Heart left ventricle (tissue), 16 donors: ENCODE results near the gene NAXE. TPM values are rescaled to one million over a fixed set of nuclear protein-coding genes. Genes with fewer than 3 reads are reported as not detected.

Source experiments
- ATAC-seq, 4 donors: fragments of 200-7000 bp; cut with Tn5 transposase; one replicate each; pipeline ENCODE4 v1.9.1; 2020 to 2022; ENCODE audit warnings: moderate library complexity in 4 of 4, mild to moderate bottlenecking in 3 of 4, moderate number of reproducible peaks in 1 of 4
- DNase-seq, 5 donors: peaks; one replicate each; pipeline ENCODE4 v3.0.0-alpha.2; 2020
- H3K27ac ChIP-seq, 12 donors: fragments of 200-600 bp; sonication (generic) in 4 of 12; one replicate each; pipeline versions ENCODE4 v1.5.0 to v1.8.0; 2016 to 2022; ENCODE audit warnings: mild to moderate bottlenecking in 2 of 12
- H3K27me3 ChIP-seq, 9 donors: fragments of 200-600 bp; sonication (generic) in 2 of 9; one replicate each; pipeline versions ENCODE4 v1.5.1 to v1.8.0; 2016 to 2022; ENCODE audit warnings: mild to moderate bottlenecking in 3 of 9
- H3K36me3 ChIP-seq, 9 donors: fragments of 200-600 bp; sonication (generic) in 2 of 9; one replicate each; pipeline versions ENCODE4 v1.5.0 to v1.8.0; 2018 to 2022; ENCODE audit warnings: mild to moderate bottlenecking in 2 of 9
- H3K4me1 ChIP-seq, 12 donors: fragments of 200-600 bp; sonication (generic) in 4 of 12; one replicate each; pipeline versions ENCODE4 v1.5.0 to v1.8.0; 2016 to 2022; ENCODE audit warnings: mild to moderate bottlenecking in 3 of 12
- H3K4me3 ChIP-seq, 12 donors: fragments of 200-600 bp; sonication (generic) in 4 of 12; one replicate each; pipeline versions ENCODE4 v1.5.0 to v1.8.0; 2017 to 2022; ENCODE audit warnings: mild to moderate bottlenecking in 9 of 12, moderate library complexity in 4 of 12
- H3K9me3 ChIP-seq, 12 donors: fragments of 200-600 bp; sonication (generic) in 4 of 12; one replicate each; pipeline versions ENCODE4 v1.5.0 to v1.8.0; 2016 to 2022; ENCODE audit warnings: mild to moderate bottlenecking in 1 of 12
- CTCF ChIP-seq, 12 donors: fragments of 200-600 bp; sonication (generic) in 4 of 12; IDR thresholded peaks; one replicate each; pipeline versions ENCODE4 v1.5.0 to v1.8.0; 2018 to 2022; ENCODE audit warnings: antibody characterized with exemption in 12 of 12, mild to moderate bottlenecking in 5 of 12
- POLR2A ChIP-seq, 2 donors: fragments of 450-650 bp; IDR thresholded peaks; one replicate each; pipeline ENCODE4 v1.6.1; 2017; ENCODE audit warnings: antibody characterized with exemption in 2 of 2, mild to moderate bottlenecking in 2 of 2, moderate library complexity in 2 of 2
- WGBS, 4 donors: extraction: QIAGEN DNeasy Blood & Tissue Kit in 2 of 4; methylation state at CpG; one replicate each; pipeline versions ENCODE4 v1.1.5 to v1.1.7; 2013 to 2018; 5-methylcytosine and 5-hydroxymethylcytosine counted together
- intact Hi-C, 10 donors: fragments of 100-400 bp; cut with DNase I; formaldehyde crosslinking; loops; one replicate each; pipeline versions ENCODE4 v1.11.1 to v1.14.2; 2022
- polyA plus RNA-seq, 2 donors: library from polyadenylated mRNA; stranded (reverse); fragments of 200-250 nt; gene quantifications; one replicate each; pipeline ENCODE4 v1.2.3, GENCODE V29; 2013
- total RNA-seq, 9 donors: library from RNA; depleted of rRNA in 2 of 9; stranded (reverse); fragments of >200 nt in 2 of 9; fragmentation: NEBNext Ultra II Directional in 3 of 9; extraction: Animal tissue kit (Norgen Biotek cat#: 25700) in 3 of 9; gene quantifications; one replicate each; pipeline versions ENCODE4 v1.1.0 to v1.2.4, GENCODE V29; 2016 to 2023
- donor health status: ischemic (EF 13 %, LVEDD 7.1; RV severe dilation, severe dysfunction).
- donor health status: healthy with polysubstance abuse.
- donor health status: DM: no; HTN: yes; CAD: no.
- donor health status: DM: no; HTN: no; CAD: no.
- donor health status: ischemic (EF 25% LVEDD 6.9; RV normal size, moderate dysfunction).
- donor health status: ischemic (EF 25% LVEDD 5.7; RV mildly dilated, moderate dysfunction).
- donor health status: healthy.
- donor health status: DM: yes; HTN: yes; CAD: no.
- donor health status: ischemic (EF 35%, LVEDD 5.7; RV mildly dilated, moderate dysfunction).
- donor health status: nonischemic (EF 11% LVEDD 7.7; RV severe dilation, severe dysfunction).
- donor health status: DM: yes; HTN: yes; CAD: no.
- donor health status: PGD.
- donor health status: ischemic (EF 29% LVEDD 5.4; RV normal size, mild dysfunction).
- donor health status: nonischemic (EF 23%, LVEDD 6.1; RV moderate dilation, normal function).

Gene NAXE
- total and polyA plus RNA-seq, 11 donors, result 75.8 to 141 (median 101) TPM

- Histone ChIP-seq H3K4me1 (peaks cover 0 to 29% (median 10%) of the 10 kb centered on the region in 12 donors), H3K27ac (peak overlapping the region; percentile 37 to 77 (median 58)), H3K27me3 (peaks cover 0 to 4% (median 0%) of the 10 kb centered on the region in 9 donors), H3K4me3 (peak overlapping the region in 2 of 12 donors; percentile 15 to 18), H3K36me3 (no peaks in the 10 kb centered on the region), H3K9me3 (no peaks in the 10 kb centered on the region)
- 19 to 37% (median 33%) methylated on average over 4 of the region's 4 CpGs for WGBS, 4 donors
- no peak for DNase-seq
- TF ChIP-seq POLR2A (IDR thresholded peaks at IDR 0.05), result no peak
- no peak for TF ChIP-seq CTCF (IDR thresholded peaks at IDR 0.05)
- ATAC-seq, result peak in 3 of 4 donors; percentile 10 to 40 (median 26)
- intact Hi-C loops, result loop anchor here in 3 of 10 donors (5.0 to 10.0 kb wide), 2 partner anchors 231 to 234 kb away; no protein-coding TSS in a partner anchor
Observed at GRCh38 chr1:156615946-156616345, 24.4 kb downstream of the NAXE start.

GRCh38 chr1:156616463-156616862 lies 24.9 kb downstream of the NAXE start:
- peak overlapping the region; percentile 37 to 77 (median 58) for H3K27ac ChIP-seq
- peak; percentile 73 to 84 (median 80) for ATAC-seq
- intact Hi-C loops, result loop anchor here in 3 of 10 donors (5.0 to 10.0 kb wide), 2 partner anchors 232 to 234 kb away; no protein-coding TSS in a partner anchor
- no peaks in the 10 kb centered on the region for H3K36me3 ChIP-seq
- DNase-seq, result peak in 4 of 5 donors; percentile 63 to 76 (median 66)
- H3K27me3 ChIP-seq, result peaks cover 0 to 4% (median 0%) of the 10 kb centered on the region in 9 donors
- H3K4me1 ChIP-seq, result peaks cover 0 to 29% (median 10%) of the 10 kb centered on the region in 12 donors
- TF ChIP-seq POLR2A (IDR thresholded peaks at IDR 0.05) (no peak), CTCF (IDR thresholded peaks at IDR 0.05) (peak in 5 of 12 donors; percentile 9 to 35 (median 22))
- no peaks in the 10 kb centered on the region for H3K9me3 ChIP-seq
- H3K4me3 ChIP-seq, result peak overlapping the region in 1 of 12 donors; percentile 18
- 3 to 12% (median 5%) methylated on average over 5 of the region's 5 CpGs for WGBS, 4 donors

GRCh38 chr1:156618853-156619581 lies 27.4 kb downstream of the NAXE start, which contains the start of gene HAPLN2:
Gene HAPLN2 (plus strand): TSS chr1:156619415. CDS start chr1:156623491, 4,076 bp downstream.
- Histone ChIP-seq H3K9me3 (no peaks in the 10 kb centered on the region), H3K4me1 (peaks cover 0 to 38% (median 13%) of the 10 kb centered on the region in 12 donors), H3K27ac (no peak within 1 kb of the TSS), H3K4me3 (no peak within 1 kb of the TSS), H3K27me3 (peaks cover 0 to 24% (median 9%) of the 10 kb centered on the region in 9 donors), H3K36me3 (no peaks in the 10 kb centered on the region)
- WGBS, 4 donors, result 10 to 22% (median 19%) methylated on average over 7 of the region's 7 CpGs
- intact Hi-C loops, result loop anchor here in 3 of 10 donors (5.0 to 10.0 kb wide), 2 partner anchors 234 to 237 kb away; no protein-coding TSS in a partner anchor
- ATAC-seq (no peak), DNase-seq (no peak)
- peak in 7 of 12 donors; percentile 14 to 40 (median 28) for TF ChIP-seq CTCF (IDR thresholded peaks at IDR 0.05)
- TF ChIP-seq POLR2A (IDR thresholded peaks at IDR 0.05), result no peak

- no peak for DNase-seq
- ATAC-seq, result no peak
- Histone ChIP-seq H3K36me3 (no peaks in the 10 kb centered on the region), H3K27me3 (peaks cover 0 to 29% (median 12%) of the 10 kb centered on the region in 9 donors), H3K4me3 (no peak overlapping the region), H3K27ac (no peak overlapping the region), H3K4me1 (peaks cover 0 to 43% (median 19%) of the 10 kb centered on the region in 12 donors), H3K9me3 (no peaks in the 10 kb centered on the region)
- TF ChIP-seq POLR2A (IDR thresholded peaks at IDR 0.05), result no peak
- peak in 2 of 12 donors; percentile 2 to 4 for TF ChIP-seq CTCF (IDR thresholded peaks at IDR 0.05)
- intact Hi-C loops, result loop anchor here in 3 of 10 donors (5.0 to 10.0 kb wide), 2 partner anchors 235 to 237 kb away; no protein-coding TSS in a partner anchor
- 27 to 36% (median 29%) methylated on average over 6 of the region's 6 CpGs for WGBS, 4 donors
Observed at GRCh38 chr1:156619582-156619955, 28.0 kb downstream of the NAXE start.
